Psoas muscle (tissue), 8 donors: ENCODE results near the gene RAD51B. TPM values are rescaled to one million over a fixed set of nuclear protein-coding genes. Genes with fewer than 3 reads are reported as not detected.

Experiments
- ATAC-seq, 4 donors: fragments of 200-7000 bp; cut with Tn5 transposase; one replicate each; pipeline ENCODE4 v1.9.1; 2020; ENCODE audit warnings: moderate library complexity in 3 of 4, mild to moderate bottlenecking in 2 of 4
- DNase-seq, 2 donors: peaks; one replicate each; pipeline ENCODE4 v3.0.0-alpha.2; 2020
- H3K27ac ChIP-seq: fragments of 200-600 bp; one replicate; pipeline ENCODE4 v1.8.0; 2022
- H3K27me3 ChIP-seq, 3 donors: fragments of 200-600 bp in 1 of 3; one replicate each; pipeline versions ENCODE4 v1.6.1 to v1.8.0; 2013 to 2022; ENCODE audit warnings: low read length in 2 of 3, mild to moderate bottlenecking in 2 of 3, moderate library complexity in 1 of 3; ENCODE audit not compliant: insufficient read depth in 3 of 3
- H3K36me3 ChIP-seq, 2 donors: fragments of 200-600 bp in 1 of 2; one replicate each; pipeline versions ENCODE4 v1.6.1 to v1.8.0; 2013 to 2022; ENCODE audit warnings: low read depth in 1 of 2, mild to moderate bottlenecking in 1 of 2, moderate library complexity in 1 of 2; ENCODE audit not compliant: insufficient read depth in 1 of 2
- H3K4me1 ChIP-seq: fragments of 200-600 bp; one replicate; pipeline ENCODE4 v1.8.0; 2022
- H3K4me3 ChIP-seq: fragments of 200-600 bp; one replicate; pipeline ENCODE4 v1.8.0; 2022; ENCODE audit warnings: mild to moderate bottlenecking
- H3K9me3 ChIP-seq: fragments of 200-600 bp; one replicate; pipeline ENCODE4 v1.8.0; 2022
- CTCF ChIP-seq: fragments of 200-600 bp; IDR thresholded peaks from one replicate; pipeline ENCODE4 v1.8.0; 2022; ENCODE audit warnings: antibody characterized with exemption
- WGBS, 3 donors: extraction: QIAGEN DNeasy Blood & Tissue Kit; methylation state at CpG; one replicate each; pipeline versions ENCODE4 v1.1.6 to v1.1.7; 2013; 5-methylcytosine and 5-hydroxymethylcytosine counted together
- intact Hi-C, 2 donors: fragments of 100-400 bp; cut with DNase I; formaldehyde crosslinking; loops; one replicate each; pipeline versions ENCODE4 v1.11.0 to v1.14.2; 2022
- polyA plus RNA-seq, 3 donors: library from polyadenylated mRNA; stranded (reverse); fragments of 200-250 nt; gene quantifications; one replicate each; pipeline ENCODE4 v1.2.3, GENCODE V29; 2013
- total RNA-seq, 4 donors: library from RNA; stranded (reverse); fragmentation: NEBNext Ultra II Directional in 2 of 4; extraction: Animal tissue kit (Norgen Biotek cat#: 25700) in 2 of 4; gene quantifications; one replicate each; pipeline versions ENCODE4 v1.2.1 to v1.2.4, GENCODE V29; 2021 to 2023
- donor health status: healthy with polysubstance abuse.
- donor health status: DM: no; HTN: no; CAD: no; lungs with moderate emphysema.
- donor health status: Bipolar disorder and iron deficiency.
- donor health status: healthy.
- donor health status: DM: yes; HTN: yes; CAD: no.
- donor health status: DM: no; HTN: no; CAD: no.
- donor health status: DM: no; HTN: no; CAD: no.
- donor health status: DM: yes; HTN: yes; CAD: no.

RAD51B gene
- total and polyA plus RNA-seq, 7 donors = 0.60 to 7.2 (median 2.2) TPM

GRCh38 chr14:68550338-68550715 is 730.7 kb downstream of the RAD51B start:
- 38 to 67% (median 60%) methylated on average over 4 of the region's 4 CpGs for WGBS, 3 donors
- H3K4me1 ChIP-seq = peaks cover 81% of the 10 kb centered on the region
- peak overlapping the region; percentile 16 for H3K4me3 ChIP-seq
- no peak for TF ChIP-seq CTCF
- intact Hi-C loops = loop anchor here in 1 of 2 donors (2.0 kb wide), 1 partner anchor 240 kb away; no protein-coding TSS in a partner anchor
- no peaks in the 10 kb centered on the region for H3K9me3 ChIP-seq
- peak overlapping the region; percentile 96 for H3K27ac ChIP-seq
- ATAC-seq = peak in 2 of 4 donors; percentile 22 to 36
- H3K27me3 ChIP-seq = no peaks in the 10 kb centered on the region
- no peaks in the 10 kb centered on the region for H3K36me3 ChIP-seq
- DNase-seq = no peak

- 54 to 70% (median 54%) methylated on average over 7 of the region's 7 CpGs for WGBS, 3 donors
- ATAC-seq (no peak), DNase-seq (no peak)
- Histone ChIP-seq H3K27me3 (no peaks in the 10 kb centered on the region), H3K4me3 (peak overlapping the region; percentile 16), H3K4me1 (peaks cover 82% of the 10 kb centered on the region), H3K9me3 (no peaks in the 10 kb centered on the region), H3K36me3 (no peaks in the 10 kb centered on the region), H3K27ac (peak overlapping the region; percentile 96)
- intact Hi-C loops = loop anchor here in 1 of 2 donors (2.0 kb wide), 1 partner anchor 240 kb away; no protein-coding TSS in a partner anchor
- TF ChIP-seq CTCF = no peak
These were observed 731.6 kb downstream of the RAD51B start for GRCh38 chr14:68551045-68551683.

- Histone ChIP-seq H3K27ac (peak overlapping the region; percentile 96), H3K9me3 (no peaks in the 10 kb centered on the region), H3K36me3 (no peaks in the 10 kb centered on the region), H3K4me1 (peaks cover 78% of the 10 kb centered on the region), H3K27me3 (no peaks in the 10 kb centered on the region), H3K4me3 (no peak overlapping the region)
- ATAC-seq (no peak), DNase-seq (no peak)
- WGBS, 3 donors = 97 to 99% (median 98%) methylated on average over 7 of the region's 7 CpGs
- TF ChIP-seq CTCF = no peak
- intact Hi-C loops = no loop called here
These were observed 732.5 kb downstream of the RAD51B start for GRCh38 chr14:68552075-68552474.

- no peak for TF ChIP-seq CTCF
- Histone ChIP-seq H3K27me3 (no peaks in the 10 kb centered on the region), H3K9me3 (no peaks in the 10 kb centered on the region), H3K36me3 (no peaks in the 10 kb centered on the region), H3K4me1 (peaks cover 73% of the 10 kb centered on the region), H3K4me3 (no peak overlapping the region), H3K27ac (peak overlapping the region; percentile 96)
- no peak for ATAC-seq
- intact Hi-C loops = no loop called here
- 3 to 16% (median 12%) methylated on average over 2 of the region's 2 CpGs for WGBS, 3 donors
- DNase-seq = no peak
These were observed 733.0 kb downstream of the RAD51B start for GRCh38 chr14:68552602-68553001.

- Histone ChIP-seq H3K4me1 (peaks cover 67% of the 10 kb centered on the region), H3K27ac (peak overlapping the region; percentile 96), H3K27me3 (no peaks in the 10 kb centered on the region), H3K9me3 (no peaks in the 10 kb centered on the region), H3K36me3 (no peaks in the 10 kb centered on the region), H3K4me3 (no peak overlapping the region)
- ATAC-seq (no peak), DNase-seq (no peak)
- no peak for TF ChIP-seq CTCF
- intact Hi-C loops = no loop called here
- 37 to 52% (median 44%) methylated on average over 3 of the region's 3 CpGs for WGBS, 3 donors
These were observed 733.7 kb downstream of the RAD51B start for GRCh38 chr14:68553311-68553710.
